ENCODE data around the gene EDC4.

GRCh38 chr16:67856927-67857546 lies 15.8 kb upstream of the EDC4 start:
- TF ChIP-seq CTCF (IDR thresholded peaks at IDR 0.05; ENCODE audit: poor library complexity) = no peak
- no peak for TF ChIP-seq EZH2phosphoT487 (IDR thresholded peaks at IDR 0.05; ENCODE audit: low read depth, severe bottlenecking, unreplicated experiment)
- TF ChIP-seq EZH2 (IDR thresholded peaks at IDR 0.05; ENCODE audit: borderline replicate concordance) = no peak

Measured in hepatocyte (in vitro differentiated cells).